ENCODE measurements around the gene ARHGAP22.

DNA sequence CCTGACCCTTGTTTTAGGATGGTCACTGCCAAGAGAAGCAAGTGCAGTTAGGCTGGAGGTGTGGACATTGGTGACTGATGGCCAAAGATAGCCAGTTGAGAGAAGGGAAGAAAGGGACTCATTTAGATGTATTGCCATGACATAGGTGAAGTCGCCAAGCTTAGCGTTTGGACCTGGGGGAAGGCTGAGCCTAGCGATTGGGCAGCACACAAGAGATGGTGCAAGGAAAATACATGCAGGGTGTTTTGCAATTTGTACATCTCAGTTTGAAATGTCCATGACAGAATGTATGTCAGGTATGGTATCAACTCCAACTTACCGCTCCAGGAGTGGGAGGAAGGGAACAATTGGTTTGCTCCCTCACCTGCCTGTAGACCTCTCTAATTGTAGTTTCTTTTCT, 164.1 kb downstream of the ARHGAP22 start:
- TF ChIP-seq, protein P1, sequence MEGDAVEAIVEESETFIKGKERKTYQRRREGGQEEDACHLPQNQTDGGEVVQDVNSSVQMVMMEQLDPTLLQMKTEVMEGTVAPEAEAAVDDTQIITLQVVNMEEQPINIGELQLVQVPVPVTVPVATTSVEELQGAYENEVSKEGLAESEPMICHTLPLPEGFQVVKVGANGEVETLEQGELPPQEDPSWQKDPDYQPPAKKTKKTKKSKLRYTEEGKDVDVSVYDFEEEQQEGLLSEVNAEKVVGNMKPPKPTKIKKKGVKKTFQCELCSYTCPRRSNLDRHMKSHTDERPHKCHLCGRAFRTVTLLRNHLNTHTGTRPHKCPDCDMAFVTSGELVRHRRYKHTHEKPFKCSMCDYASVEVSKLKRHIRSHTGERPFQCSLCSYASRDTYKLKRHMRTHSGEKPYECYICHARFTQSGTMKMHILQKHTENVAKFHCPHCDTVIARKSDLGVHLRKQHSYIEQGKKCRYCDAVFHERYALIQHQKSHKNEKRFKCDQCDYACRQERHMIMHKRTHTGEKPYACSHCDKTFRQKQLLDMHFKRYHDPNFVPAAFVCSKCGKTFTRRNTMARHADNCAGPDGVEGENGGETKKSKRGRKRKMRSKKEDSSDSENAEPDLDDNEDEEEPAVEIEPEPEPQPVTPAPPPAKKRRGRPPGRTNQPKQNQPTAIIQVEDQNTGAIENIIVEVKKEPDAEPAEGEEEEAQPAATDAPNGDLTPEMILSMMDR (conservative IDR thresholded peaks at IDR 0.05; ENCODE audit: low read depth, low read length) = no peak
- TF ChIP-seq SMC3 (IDR thresholded peaks at IDR 0.05; ENCODE audit: low read depth, low read length) (no peak), POLR2A (IDR thresholded peaks at IDR 0.05; ENCODE audit: low read depth, low read length) (no peak), CEBPB (IDR thresholded peaks at IDR 0.05; ENCODE audit: low read depth, low read length) (no peak), MAFK (IDR thresholded peaks at IDR 0.05; ENCODE audit: low read depth, low read length) (no peak), MXI1 (IDR thresholded peaks at IDR 0.05; ENCODE audit: borderline replicate concordance, low read depth, low read length) (no peak), FOS (IDR thresholded peaks at IDR 0.05; ENCODE audit: low read depth, low read length) (no peak), MAZ (IDR thresholded peaks at IDR 0.05; ENCODE audit: borderline replicate concordance, low read depth, low read length) (no peak), RAD21 (IDR thresholded peaks at IDR 0.05; ENCODE audit: low read length) (no peak), RFX5 (IDR thresholded peaks at IDR 0.05; ENCODE audit: low read depth, low read length) (no peak), RCOR1 (IDR thresholded peaks at IDR 0.05; ENCODE audit: insufficient replicate concordance, low read length) (no peak), BHLHE40 (IDR thresholded peaks at IDR 0.05; ENCODE audit: low read depth, low read length) (no peak)
- TF ChIP-seq, protein P2, sequence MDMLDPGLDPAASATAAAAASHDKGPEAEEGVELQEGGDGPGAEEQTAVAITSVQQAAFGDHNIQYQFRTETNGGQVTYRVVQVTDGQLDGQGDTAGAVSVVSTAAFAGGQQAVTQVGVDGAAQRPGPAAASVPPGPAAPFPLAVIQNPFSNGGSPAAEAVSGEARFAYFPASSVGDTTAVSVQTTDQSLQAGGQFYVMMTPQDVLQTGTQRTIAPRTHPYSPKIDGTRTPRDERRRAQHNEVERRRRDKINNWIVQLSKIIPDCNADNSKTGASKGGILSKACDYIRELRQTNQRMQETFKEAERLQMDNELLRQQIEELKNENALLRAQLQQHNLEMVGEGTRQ (IDR thresholded peaks at IDR 0.05; ENCODE audit: low read depth, low read length) = no peak

Data from IMR-90 (cell line).